Choroid plexus epithelial cell (primary cell): ENCODE results near the gene RAX.

Experiments used
- DNase-seq: peaks from one replicate; pipeline ENCODE4 v3.0.0-alpha.2; 2010; ENCODE audit warnings: low read depth
- H3K4me3 ChIP-seq: 2 replicates; pipeline ENCODE4 v1.5.1; 2011; ENCODE audit warnings: low read depth, mild to moderate bottlenecking, control low read depth, low read length, moderate library complexity
- TF ChIP-seq, protein P1 (sequence below): conservative IDR thresholded peaks from 2 replicates; pipeline ENCODE4 v1.5.1; 2011; ENCODE audit warnings: low read depth, mild to moderate bottlenecking, control low read depth, inconsistent platforms, low read length, moderate library complexity

The RAX gene

DNA sequence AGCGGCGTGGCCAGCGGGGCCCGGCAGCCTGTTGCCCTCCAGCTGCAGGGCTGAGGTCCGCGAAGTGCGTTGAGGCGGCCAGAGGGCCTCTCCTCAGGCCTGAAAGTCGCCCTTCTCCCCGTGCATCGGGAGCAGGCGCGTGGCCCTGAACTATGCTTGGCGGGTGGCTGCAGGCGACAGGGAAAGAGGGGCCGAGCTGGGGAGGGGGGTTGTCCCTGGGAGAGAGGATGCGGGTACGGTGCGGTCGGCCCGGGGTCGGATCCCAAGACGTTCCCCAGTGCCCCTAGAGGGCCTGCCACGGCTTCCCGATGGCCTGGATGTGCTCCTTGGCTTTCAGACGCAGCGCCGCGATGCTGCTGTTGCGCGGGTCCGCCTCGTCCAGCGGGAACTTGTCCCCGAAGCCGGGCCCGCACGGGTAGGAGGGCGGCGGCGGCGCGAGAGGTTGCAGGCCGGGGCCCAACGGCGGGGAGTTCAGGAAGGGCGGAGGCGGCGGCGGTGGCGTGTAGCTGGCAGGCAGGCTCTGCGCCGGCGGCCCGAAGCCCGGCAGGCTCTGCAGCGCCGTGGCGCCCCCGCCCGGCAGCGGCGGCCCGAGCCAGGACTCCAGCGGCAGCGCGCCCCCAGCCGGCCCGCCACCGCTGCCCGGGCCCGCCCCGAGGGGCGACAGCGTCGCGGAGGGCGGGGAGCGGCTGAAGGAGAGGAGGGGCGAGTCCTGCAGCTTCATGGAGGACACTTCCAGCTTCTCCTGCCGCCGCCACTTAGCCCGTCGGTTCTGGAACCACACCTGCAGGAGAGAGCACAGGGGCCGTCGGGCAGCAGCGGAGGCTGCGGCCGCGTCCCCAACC, 4.3 kb downstream of the RAX start:
- peak; percentile 9 for DNase-seq
- TF ChIP-seq, protein P1, sequence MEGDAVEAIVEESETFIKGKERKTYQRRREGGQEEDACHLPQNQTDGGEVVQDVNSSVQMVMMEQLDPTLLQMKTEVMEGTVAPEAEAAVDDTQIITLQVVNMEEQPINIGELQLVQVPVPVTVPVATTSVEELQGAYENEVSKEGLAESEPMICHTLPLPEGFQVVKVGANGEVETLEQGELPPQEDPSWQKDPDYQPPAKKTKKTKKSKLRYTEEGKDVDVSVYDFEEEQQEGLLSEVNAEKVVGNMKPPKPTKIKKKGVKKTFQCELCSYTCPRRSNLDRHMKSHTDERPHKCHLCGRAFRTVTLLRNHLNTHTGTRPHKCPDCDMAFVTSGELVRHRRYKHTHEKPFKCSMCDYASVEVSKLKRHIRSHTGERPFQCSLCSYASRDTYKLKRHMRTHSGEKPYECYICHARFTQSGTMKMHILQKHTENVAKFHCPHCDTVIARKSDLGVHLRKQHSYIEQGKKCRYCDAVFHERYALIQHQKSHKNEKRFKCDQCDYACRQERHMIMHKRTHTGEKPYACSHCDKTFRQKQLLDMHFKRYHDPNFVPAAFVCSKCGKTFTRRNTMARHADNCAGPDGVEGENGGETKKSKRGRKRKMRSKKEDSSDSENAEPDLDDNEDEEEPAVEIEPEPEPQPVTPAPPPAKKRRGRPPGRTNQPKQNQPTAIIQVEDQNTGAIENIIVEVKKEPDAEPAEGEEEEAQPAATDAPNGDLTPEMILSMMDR: no peak
- no peak overlapping the region for H3K4me3 ChIP-seq

GRCh38 chr18:59268127-59268720, 5.0 kb downstream of the RAX start:
- no peak overlapping the region for H3K4me3 ChIP-seq
- TF ChIP-seq, protein P1: no peak
- no peak for DNase-seq

- no peak overlapping the region for H3K4me3 ChIP-seq
- DNase-seq: no peak
- TF ChIP-seq, protein P1: no peak
These were observed 5.6 kb downstream of the RAX start for GRCh38 chr18:59267503-59268126.

GRCh38 chr18:59266886-59267502, 6.3 kb downstream of the RAX start:
- TF ChIP-seq, protein P1: no peak

DNA sequence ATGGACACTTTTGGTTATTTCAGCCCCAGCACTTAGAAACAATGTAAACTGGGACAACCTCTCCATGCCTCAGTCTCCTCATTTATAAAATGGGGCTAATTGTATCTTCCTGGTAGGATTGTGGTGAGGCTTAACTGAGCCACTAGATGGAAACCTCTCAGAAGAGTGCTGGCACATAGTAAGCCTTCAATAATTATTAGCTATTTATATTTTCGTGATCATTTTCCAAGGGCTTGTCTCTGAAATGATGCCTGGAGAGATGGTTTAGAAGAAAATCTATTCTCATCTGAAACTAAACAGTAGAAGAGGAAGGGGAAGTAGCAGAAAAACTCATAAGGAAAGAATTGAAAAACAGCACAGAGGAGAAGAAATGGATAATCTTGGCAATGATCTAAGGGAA, 6.8 kb downstream of the RAX start:
- no peak overlapping the region for H3K4me3 ChIP-seq
- no peak for DNase-seq
- TF ChIP-seq, protein P1: no peak

More at GRCh38 chr18:59266886-59267502, 6.3 kb downstream of the RAX start:
- no peak overlapping the region for H3K4me3 ChIP-seq
- no peak for DNase-seq

DNA sequence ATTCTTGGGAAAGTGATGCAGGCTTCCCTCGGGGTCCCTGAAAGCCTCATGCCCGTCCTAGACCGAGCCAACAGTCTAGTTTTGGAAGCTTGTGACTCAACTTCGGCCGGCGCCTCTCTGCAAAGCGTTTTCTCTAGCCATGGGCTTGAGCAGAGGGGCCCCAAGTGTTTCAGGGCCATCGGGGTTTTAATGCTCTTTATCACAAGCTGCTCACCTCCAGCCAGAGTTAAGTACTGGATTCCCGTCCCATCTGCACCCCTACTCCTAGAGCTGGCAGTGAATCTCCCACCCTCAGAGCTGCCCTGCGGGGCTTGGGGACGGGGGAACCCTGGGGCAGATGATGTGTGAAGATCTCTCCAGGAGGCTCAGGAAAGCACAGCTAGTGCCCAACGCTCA, 7.3 kb downstream of the RAX start:
- no peak overlapping the region for H3K4me3 ChIP-seq
- TF ChIP-seq, protein P1: no peak
- no peak for DNase-seq
